IPS-NIHi7 (cell line): Measurements from ENCODE around the gene EMC10.

ENCODE experiments used
- DNase-seq: peaks from one replicate; pipeline ENCODE4 v3.0.0; 2012; ENCODE audit warnings: mixed read lengths; ENCODE audit errors: extremely low spot score

EMC10 gene

GRCh38 chr19:50495020-50495531 lies 18.8 kb downstream of the EMC10 start:
- no peak for DNase-seq

- DNase-seq = no peak
These were observed 20.1 kb downstream of the EMC10 start for GRCh38 chr19:50496189-50497021.

GRCh38 chr19:50497022-50497405 lies 20.7 kb downstream of the EMC10 start:
- DNase-seq = no peak

- no peak for DNase-seq
These were observed 22.1 kb downstream of the EMC10 start for GRCh38 chr19:50498219-50499056.

- peak; percentile 52 for DNase-seq
These were observed 23.9 kb downstream of the EMC10 start for GRCh38 chr19:50500060-50500752.

- no peak for DNase-seq
These were observed 24.4 kb downstream of the EMC10 start for GRCh38 chr19:50500753-50501151.

GRCh38 chr19:50501186-50501567 lies 24.9 kb downstream of the EMC10 start:
- DNase-seq = no peak

GRCh38 chr19:50501568-50502475 lies 25.5 kb downstream of the EMC10 start:
- DNase-seq = no peak

GRCh38 chr19:50505856-50506611 lies 29.7 kb downstream of the EMC10 start:
- no peak for DNase-seq

- DNase-seq = no peak
These were observed 30.4 kb downstream of the EMC10 start for GRCh38 chr19:50506700-50507099.

- DNase-seq = no peak
These were observed 31.1 kb downstream of the EMC10 start for GRCh38 chr19:50507376-50507775.

- no peak for DNase-seq
These were observed 32.5 kb downstream of the EMC10 start for GRCh38 chr19:50508843-50509190.

GRCh38 chr19:50509366-50509765 lies 33.1 kb downstream of the EMC10 start:
- DNase-seq = no peak

GRCh38 chr19:50510121-50510670 lies 33.9 kb downstream of the EMC10 start:
- DNase-seq = no peak

GRCh38 chr19:50510700-50511068 lies 34.4 kb downstream of the EMC10 start:
- DNase-seq = peak; percentile 76

- DNase-seq = peak; percentile 98
These were observed 34.9 kb downstream of the EMC10 start, which contains the start of gene JOSD2 for GRCh38 chr19:50511069-50511822. TSS of gene JOSD2 (minus strand) at chr19:50511191. CDS start at chr19:50510431, 760 bp downstream.

GRCh38 chr19:50512112-50512998 lies 36.0 kb downstream of the EMC10 start:
- DNase-seq = no peak
